ENCODE measurements around the gene KIRREL3. TPM values are rescaled to one million over a fixed set of nuclear protein-coding genes. Genes with fewer than 3 reads are reported as not detected.

KIRREL3 gene
- total and polyA plus RNA-seq, 2 experiments from 2014 or later: 16.1 to 35.6 TPM

GRCh38 chr11:126528075-126528474 lies 472.5 kb downstream of the KIRREL3 start:
- WGBS, 2 experiments (ENCODE audit: low coverage in 1 of 2, low lambda C conversion rate in 2 of 2, missing lambda C conversion rate in 2 of 2): 53 to 56% methylated on average over 5 of the region's 5 CpGs

DNA sequence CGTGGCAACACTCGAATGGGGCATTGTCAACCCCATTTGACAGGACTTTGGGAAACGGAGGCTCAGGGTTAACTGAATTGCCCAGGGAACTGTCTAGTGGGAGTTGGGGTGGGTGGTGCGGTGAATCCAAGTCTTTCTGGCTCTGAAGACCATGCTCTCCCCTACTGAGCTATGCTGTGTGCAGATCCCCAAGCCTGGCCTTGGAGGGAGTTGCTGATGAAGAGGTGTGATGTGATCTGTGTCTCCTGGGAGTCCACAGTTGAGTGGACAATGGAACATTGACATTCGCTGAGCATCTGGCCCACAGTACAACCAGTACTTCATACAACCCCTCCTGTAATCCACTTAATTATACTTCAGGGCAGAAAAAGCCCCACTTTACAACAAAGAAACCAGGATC lies 472.9 kb downstream of the KIRREL3 start:
- Histone ChIP-seq H3K27ac (no peak overlapping the region), H3K4me1 (ENCODE audit: insufficient read depth) (no peaks in the 10 kb centered on the region), H3K4me2 (ENCODE audit: unreplicated experiment) (no peak overlapping the region), H3K9me2 (ENCODE audit: insufficient read depth) (no peaks in the 10 kb centered on the region), H3K79me2 (ENCODE audit: insufficient read depth) (no peaks in the 10 kb centered on the region), H3K4me3 (no peak overlapping the region), H2AFZ (no peak overlapping the region), H3F3A (ENCODE audit: insufficient read depth) (no peaks in the 10 kb centered on the region), H3K9ac (no peak overlapping the region), H4K20me1 (ENCODE audit: insufficient read depth) (no peaks in the 10 kb centered on the region), H3K9me3 (ENCODE audit: low read depth) (no peaks in the 10 kb centered on the region), H3K27me3 (replicated peaks; ENCODE audit: insufficient read depth) (no peaks in the 10 kb centered on the region), H3K36me3 (ENCODE audit: low read depth) (no peaks in the 10 kb centered on the region)
- no peak for TF ChIP-seq EZH2phosphoT487 (IDR thresholded peaks at IDR 0.05; ENCODE audit: insufficient read depth, low read depth)
- no peak for TF ChIP-seq EZH2 (IDR thresholded peaks at IDR 0.05; ENCODE audit: insufficient read depth, poor library complexity, severe bottlenecking)
- DNase-seq: no peak
- in situ Hi-C loops (cut with MboI): no loop called here
- WGBS, 2 experiments (ENCODE audit: low coverage in 1 of 2, low lambda C conversion rate in 2 of 2, missing lambda C conversion rate in 2 of 2): 63 to 77% methylated on average over 5 of the region's 5 CpGs

More at GRCh38 chr11:126528075-126528474, 472.5 kb downstream of the KIRREL3 start:
- H3K4me3 ChIP-seq: no peak overlapping the region
- H3K9me3 ChIP-seq (ENCODE audit: low read depth): no peaks in the 10 kb centered on the region
- no peaks in the 10 kb centered on the region for H3F3A ChIP-seq (ENCODE audit: insufficient read depth)
- no peaks in the 10 kb centered on the region for H4K20me1 ChIP-seq (ENCODE audit: insufficient read depth)
- no peak overlapping the region for H3K27ac ChIP-seq
- no peak overlapping the region for H3K9ac ChIP-seq
- in situ Hi-C loops (cut with MboI): no loop called here
- H3K36me3 ChIP-seq (ENCODE audit: low read depth): no peaks in the 10 kb centered on the region
- DNase-seq: no peak
- no peaks in the 10 kb centered on the region for H3K4me1 ChIP-seq (ENCODE audit: insufficient read depth)
- no peak overlapping the region for H3K4me2 ChIP-seq (ENCODE audit: unreplicated experiment)
- no peak for TF ChIP-seq EZH2 (IDR thresholded peaks at IDR 0.05; ENCODE audit: insufficient read depth, poor library complexity, severe bottlenecking)
- no peak for TF ChIP-seq EZH2phosphoT487 (IDR thresholded peaks at IDR 0.05; ENCODE audit: insufficient read depth, low read depth)
- no peak overlapping the region for H2AFZ ChIP-seq
- no peaks in the 10 kb centered on the region for H3K27me3 ChIP-seq (replicated peaks; ENCODE audit: insufficient read depth)
- no peaks in the 10 kb centered on the region for H3K9me2 ChIP-seq (ENCODE audit: insufficient read depth)
- no peaks in the 10 kb centered on the region for H3K79me2 ChIP-seq (ENCODE audit: insufficient read depth)

DNA sequence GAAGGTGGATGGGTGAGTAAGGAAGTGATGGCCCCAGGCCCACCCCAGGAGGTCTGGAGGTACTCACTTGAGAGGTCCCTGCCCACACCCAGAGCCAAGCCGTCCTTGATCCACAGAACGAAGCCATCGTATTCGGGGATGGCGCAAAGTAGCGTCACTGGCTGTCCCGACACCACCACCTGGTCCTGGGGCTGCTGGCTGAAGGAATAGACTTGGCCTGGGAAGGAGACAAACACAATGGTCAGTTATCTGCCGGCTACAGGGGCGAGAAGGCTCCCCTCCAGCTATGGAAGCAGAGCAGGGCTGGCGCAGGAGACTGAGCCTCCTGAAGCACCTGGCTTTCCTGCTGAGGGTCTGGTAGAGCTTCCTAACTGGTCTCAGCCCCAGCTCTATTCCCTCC lies 474.1 kb downstream of the KIRREL3 start:
- Histone ChIP-seq H4K20me1 (ENCODE audit: insufficient read depth) (no peaks in the 10 kb centered on the region), H3K4me2 (ENCODE audit: unreplicated experiment) (no peak overlapping the region), H3K4me1 (ENCODE audit: insufficient read depth) (no peaks in the 10 kb centered on the region), H3K9me2 (ENCODE audit: insufficient read depth) (no peaks in the 10 kb centered on the region), H3F3A (ENCODE audit: insufficient read depth) (no peaks in the 10 kb centered on the region), H3K9ac (no peak overlapping the region), H3K36me3 (ENCODE audit: low read depth) (no peaks in the 10 kb centered on the region), H3K27ac (no peak overlapping the region), H3K9me3 (ENCODE audit: low read depth) (no peaks in the 10 kb centered on the region), H2AFZ (no peak overlapping the region), H3K4me3 (no peak overlapping the region), H3K79me2 (ENCODE audit: insufficient read depth) (no peaks in the 10 kb centered on the region), H3K27me3 (replicated peaks; ENCODE audit: insufficient read depth) (no peaks in the 10 kb centered on the region)
- 85% methylated on average over 10 of the region's 10 CpGs for WGBS, 2 experiments (ENCODE audit: low coverage in 1 of 2, low lambda C conversion rate in 2 of 2, missing lambda C conversion rate in 2 of 2)
- TF ChIP-seq EZH2 (IDR thresholded peaks at IDR 0.05; ENCODE audit: insufficient read depth, poor library complexity, severe bottlenecking): no peak
- no peak for DNase-seq
- in situ Hi-C loops (cut with MboI): no loop called here

GRCh38 chr11:126525702-126526101 lies 474.9 kb downstream of the KIRREL3 start:
- no peaks in the 10 kb centered on the region for H4K20me1 ChIP-seq (ENCODE audit: insufficient read depth)
- no peak overlapping the region for H3K27ac ChIP-seq
- H2AFZ ChIP-seq: no peak overlapping the region
- no peak for TF ChIP-seq EZH2phosphoT487 (IDR thresholded peaks at IDR 0.05; ENCODE audit: insufficient read depth, low read depth)
- TF ChIP-seq EZH2 (IDR thresholded peaks at IDR 0.05; ENCODE audit: insufficient read depth, poor library complexity, severe bottlenecking): no peak
- no peaks in the 10 kb centered on the region for H3K9me2 ChIP-seq (ENCODE audit: insufficient read depth)
- no peak overlapping the region for H3K4me2 ChIP-seq (ENCODE audit: unreplicated experiment)
- H3K9ac ChIP-seq: no peak overlapping the region
- WGBS, 2 experiments (ENCODE audit: low coverage in 1 of 2, low lambda C conversion rate in 2 of 2, missing lambda C conversion rate in 2 of 2): 77 to 79% methylated on average over 4 of the region's 4 CpGs
- no peaks in the 10 kb centered on the region for H3F3A ChIP-seq (ENCODE audit: insufficient read depth)
- H3K4me3 ChIP-seq: no peak overlapping the region
- no peaks in the 10 kb centered on the region for H3K9me3 ChIP-seq (ENCODE audit: low read depth)
- in situ Hi-C loops (cut with MboI): no loop called here
- DNase-seq: no peak
- H3K27me3 ChIP-seq (replicated peaks; ENCODE audit: insufficient read depth): no peaks in the 10 kb centered on the region
- no peaks in the 10 kb centered on the region for H3K79me2 ChIP-seq (ENCODE audit: insufficient read depth)
- H3K4me1 ChIP-seq (ENCODE audit: insufficient read depth): no peaks in the 10 kb centered on the region
- no peaks in the 10 kb centered on the region for H3K36me3 ChIP-seq (ENCODE audit: low read depth)

DNA sequence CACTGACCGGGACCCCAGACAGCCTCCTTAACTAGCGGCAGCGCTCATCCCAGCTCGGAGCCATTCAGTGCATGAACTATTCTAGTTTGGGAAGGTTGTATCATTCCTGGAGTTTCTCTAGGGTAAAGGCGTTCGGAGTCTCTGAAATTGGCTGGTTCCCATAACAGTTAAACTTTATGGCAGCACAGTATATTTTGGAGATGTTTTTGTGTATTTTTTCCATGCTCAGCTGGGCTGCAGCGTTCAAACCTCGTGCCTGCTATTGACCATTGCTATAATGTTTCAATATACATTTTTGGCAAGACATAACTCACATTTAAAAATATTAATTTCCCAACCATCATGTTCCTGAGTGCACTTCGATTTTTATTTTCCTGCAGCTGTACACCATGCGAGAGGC lies 475.4 kb downstream of the KIRREL3 start:
- in situ Hi-C loops (cut with MboI): no loop called here
- no peaks in the 10 kb centered on the region for H3F3A ChIP-seq (ENCODE audit: insufficient read depth)
- H3K9ac ChIP-seq: no peak overlapping the region
- no peaks in the 10 kb centered on the region for H3K9me3 ChIP-seq (ENCODE audit: low read depth)
- H3K27me3 ChIP-seq (replicated peaks; ENCODE audit: insufficient read depth): no peaks in the 10 kb centered on the region
- TF ChIP-seq EZH2phosphoT487 (IDR thresholded peaks at IDR 0.05; ENCODE audit: insufficient read depth, low read depth): no peak
- no peak for TF ChIP-seq EZH2 (IDR thresholded peaks at IDR 0.05; ENCODE audit: insufficient read depth, poor library complexity, severe bottlenecking)
- no peaks in the 10 kb centered on the region for H3K79me2 ChIP-seq (ENCODE audit: insufficient read depth)
- H4K20me1 ChIP-seq (ENCODE audit: insufficient read depth): no peaks in the 10 kb centered on the region
- H3K9me2 ChIP-seq (ENCODE audit: insufficient read depth): no peaks in the 10 kb centered on the region
- WGBS, 2 experiments (ENCODE audit: low coverage in 1 of 2, low lambda C conversion rate in 2 of 2, missing lambda C conversion rate in 2 of 2): 74 to 75% methylated on average over 10 of the region's 10 CpGs
- no peak overlapping the region for H3K4me3 ChIP-seq
- H3K36me3 ChIP-seq (ENCODE audit: low read depth): no peaks in the 10 kb centered on the region
- no peak for DNase-seq
- no peaks in the 10 kb centered on the region for H3K4me1 ChIP-seq (ENCODE audit: insufficient read depth)
- H2AFZ ChIP-seq: no peak overlapping the region
- no peak overlapping the region for H3K4me2 ChIP-seq (ENCODE audit: unreplicated experiment)
- no peak overlapping the region for H3K27ac ChIP-seq
